Measurements from ENCODE around the gene RAB5B.

RAB5B gene

GRCh38 chr12:55931317-55931779 lies 42.5 kb upstream of the RAB5B start:
- DNase-seq (ENCODE audit: insufficient read length, low spot score) (no peak), FAIRE-seq (no peak)
- TF ChIP-seq PAX5 (IDR thresholded peaks at IDR 0.05; ENCODE audit: insufficient read depth, low read length, severe bottlenecking), result no peak
- no peak for TF ChIP-seq POU2F2 (IDR thresholded peaks at IDR 0.05; ENCODE audit: low read depth, low read length)
- TF ChIP-seq SPI1 (IDR thresholded peaks at IDR 0.05; ENCODE audit: low read depth, low read length), result no peak
- no peak for TF ChIP-seq POLR2AphosphoS5 (IDR thresholded peaks at IDR 0.05; ENCODE audit: low read depth, low read length)
- no peak for TF ChIP-seq POLR2A (IDR thresholded peaks at IDR 0.05; ENCODE audit: low read depth, low read length)
- TF ChIP-seq TAF1 (IDR thresholded peaks at IDR 0.05; ENCODE audit: low read depth, low read length), result no peak

- FAIRE-seq (peak; percentile 43), DNase-seq (ENCODE audit: insufficient read length, low spot score) (no peak)
Observed at GRCh38 chr12:55931780-55932550, 41.9 kb upstream of the RAB5B start.

GRCh38 chr12:55932551-55932910 lies 41.3 kb upstream of the RAB5B start:
- DNase-seq (ENCODE audit: insufficient read length, low spot score) (no peak), FAIRE-seq (peak; percentile 88)
- TF ChIP-seq SPI1 (IDR thresholded peaks at IDR 0.05; ENCODE audit: low read depth, low read length), result no peak
- TF ChIP-seq POU2F2 (IDR thresholded peaks at IDR 0.05; ENCODE audit: low read depth, low read length), result no peak
- TF ChIP-seq POLR2A (IDR thresholded peaks at IDR 0.05; ENCODE audit: low read depth, low read length), result no peak
- TF ChIP-seq POLR2AphosphoS5 (IDR thresholded peaks at IDR 0.05; ENCODE audit: low read depth, low read length), result no peak
- no peak for TF ChIP-seq PAX5 (IDR thresholded peaks at IDR 0.05; ENCODE audit: insufficient read depth, low read length, severe bottlenecking)
- no peak for TF ChIP-seq TAF1 (IDR thresholded peaks at IDR 0.05; ENCODE audit: low read depth, low read length)

More at GRCh38 chr12:55931780-55932550, 41.9 kb upstream of the RAB5B start:
- TF ChIP-seq SPI1 (IDR thresholded peaks at IDR 0.05; ENCODE audit: low read depth, low read length), result no peak
- TF ChIP-seq POLR2AphosphoS5 (IDR thresholded peaks at IDR 0.05; ENCODE audit: low read depth, low read length), result no peak
- TF ChIP-seq PAX5 (IDR thresholded peaks at IDR 0.05; ENCODE audit: insufficient read depth, low read length, severe bottlenecking), result no peak
- TF ChIP-seq POU2F2 (IDR thresholded peaks at IDR 0.05; ENCODE audit: low read depth, low read length), result no peak
- no peak for TF ChIP-seq POLR2A (IDR thresholded peaks at IDR 0.05; ENCODE audit: low read depth, low read length)
- no peak for TF ChIP-seq TAF1 (IDR thresholded peaks at IDR 0.05; ENCODE audit: low read depth, low read length)

- TF ChIP-seq POLR2AphosphoS5 (IDR thresholded peaks at IDR 0.05; ENCODE audit: low read depth, low read length) (no peak), SPI1 (IDR thresholded peaks at IDR 0.05; ENCODE audit: low read depth, low read length) (no peak), TAF1 (IDR thresholded peaks at IDR 0.05; ENCODE audit: low read depth, low read length) (no peak), POLR2A (IDR thresholded peaks at IDR 0.05; ENCODE audit: low read depth, low read length) (no peak), PAX5 (IDR thresholded peaks at IDR 0.05; ENCODE audit: insufficient read depth, low read length, severe bottlenecking) (no peak), POU2F2 (IDR thresholded peaks at IDR 0.05; ENCODE audit: low read depth, low read length) (no peak)
- DNase-seq (ENCODE audit: insufficient read length, low spot score), result no peak
- FAIRE-seq, result no peak
Observed at GRCh38 chr12:55933169-55933798, 40.6 kb upstream of the RAB5B start.

GRCh38 chr12:55933799-55934742 lies 39.8 kb upstream of the RAB5B start:
- FAIRE-seq (no peak), DNase-seq (ENCODE audit: insufficient read length, low spot score) (no peak)
- no peak for TF ChIP-seq TAF1 (IDR thresholded peaks at IDR 0.05; ENCODE audit: low read depth, low read length)
- TF ChIP-seq POLR2A (IDR thresholded peaks at IDR 0.05; ENCODE audit: low read depth, low read length), result no peak
- no peak for TF ChIP-seq SPI1 (IDR thresholded peaks at IDR 0.05; ENCODE audit: low read depth, low read length)
- TF ChIP-seq POU2F2 (IDR thresholded peaks at IDR 0.05; ENCODE audit: low read depth, low read length), result no peak
- no peak for TF ChIP-seq PAX5 (IDR thresholded peaks at IDR 0.05; ENCODE audit: insufficient read depth, low read length, severe bottlenecking)
- TF ChIP-seq POLR2AphosphoS5 (IDR thresholded peaks at IDR 0.05; ENCODE audit: low read depth, low read length), result no peak

- DNase-seq (ENCODE audit: insufficient read length, low spot score) (no peak), FAIRE-seq (no peak)
- TF ChIP-seq POLR2AphosphoS5 (IDR thresholded peaks at IDR 0.05; ENCODE audit: low read depth, low read length), result no peak
- TF ChIP-seq PAX5 (IDR thresholded peaks at IDR 0.05; ENCODE audit: insufficient read depth, low read length, severe bottlenecking), result no peak
- TF ChIP-seq SPI1 (IDR thresholded peaks at IDR 0.05; ENCODE audit: low read depth, low read length), result no peak
- TF ChIP-seq POLR2A (IDR thresholded peaks at IDR 0.05; ENCODE audit: low read depth, low read length), result no peak
- TF ChIP-seq TAF1 (IDR thresholded peaks at IDR 0.05; ENCODE audit: low read depth, low read length), result no peak
- no peak for TF ChIP-seq POU2F2 (IDR thresholded peaks at IDR 0.05; ENCODE audit: low read depth, low read length)
Observed at GRCh38 chr12:55934773-55935172, 39.1 kb upstream of the RAB5B start.

- no peak for TF ChIP-seq POLR2A (IDR thresholded peaks at IDR 0.05; ENCODE audit: low read depth, low read length)
- TF ChIP-seq POU2F2 (IDR thresholded peaks at IDR 0.05; ENCODE audit: low read depth, low read length), result no peak
- no peak for TF ChIP-seq SPI1 (IDR thresholded peaks at IDR 0.05; ENCODE audit: low read depth, low read length)
- TF ChIP-seq TAF1 (IDR thresholded peaks at IDR 0.05; ENCODE audit: low read depth, low read length), result no peak
- TF ChIP-seq PAX5 (IDR thresholded peaks at IDR 0.05; ENCODE audit: insufficient read depth, low read length, severe bottlenecking), result no peak
- TF ChIP-seq POLR2AphosphoS5 (IDR thresholded peaks at IDR 0.05; ENCODE audit: low read depth, low read length), result no peak
- FAIRE-seq (no peak), DNase-seq (ENCODE audit: insufficient read length, low spot score) (no peak)
Observed at GRCh38 chr12:55935738-55936151, 38.1 kb upstream of the RAB5B start.

- no peak for FAIRE-seq
- no peak for DNase-seq (ENCODE audit: insufficient read length, low spot score)
- TF ChIP-seq TAF1 (IDR thresholded peaks at IDR 0.05; ENCODE audit: low read depth, low read length), result no peak
- no peak for TF ChIP-seq PAX5 (IDR thresholded peaks at IDR 0.05; ENCODE audit: insufficient read depth, low read length, severe bottlenecking)
- no peak for TF ChIP-seq POU2F2 (IDR thresholded peaks at IDR 0.05; ENCODE audit: low read depth, low read length)
- no peak for TF ChIP-seq POLR2A (IDR thresholded peaks at IDR 0.05; ENCODE audit: low read depth, low read length)
- no peak for TF ChIP-seq POLR2AphosphoS5 (IDR thresholded peaks at IDR 0.05; ENCODE audit: low read depth, low read length)
- no peak for TF ChIP-seq SPI1 (IDR thresholded peaks at IDR 0.05; ENCODE audit: low read depth, low read length)
Observed at GRCh38 chr12:55937981-55938380, 35.9 kb upstream of the RAB5B start.

All from GM12891 (cell line).